Upper lobe of right lung (tissue), 1 donor: Measurements from ENCODE around the gene RSPH1. TPM values are rescaled to one million over a fixed set of nuclear protein-coding genes. Genes with fewer than 3 reads are reported as not detected.

ENCODE experiments used
- ATAC-seq: fragments of 200-7000 bp; cut with Tn5 transposase; one replicate; pipeline ENCODE4 v1.9.1; 2020; ENCODE audit warnings: mild to moderate bottlenecking, moderate library complexity
- DNase-seq: peaks from one replicate; pipeline ENCODE4 v3.0.0-alpha.2; 2020
- H3K27ac ChIP-seq: fragments of 200-600 bp; one replicate; pipeline ENCODE4 v1.8.0; 2022
- H3K27me3 ChIP-seq: fragments of 200-600 bp; one replicate; pipeline ENCODE4 v1.8.0; 2022; ENCODE audit warnings: mild to moderate bottlenecking
- H3K36me3 ChIP-seq: fragments of 200-600 bp; one replicate; pipeline ENCODE4 v1.8.0; 2022
- H3K4me1 ChIP-seq: fragments of 200-600 bp; one replicate; pipeline ENCODE4 v1.8.0; 2022
- H3K4me3 ChIP-seq: fragments of 200-600 bp; one replicate; pipeline ENCODE4 v1.8.0; 2022; ENCODE audit warnings: mild to moderate bottlenecking
- H3K9me3 ChIP-seq: fragments of 200-600 bp; one replicate; pipeline ENCODE4 v1.8.0; 2022
- intact Hi-C: fragments of 100-400 bp; cut with DNase I; formaldehyde crosslinking; loops from one replicate; pipeline ENCODE4 v1.11.0; 2022
- total RNA-seq: library from RNA; stranded (reverse); fragmentation: NEBNext Ultra II Directional; extraction: Animal tissue kit (Norgen Biotek cat#: 25700); gene quantifications from one replicate; pipeline ENCODE4 v1.2.1, GENCODE V29; 2021
- TF ChIP-seq, protein P1 (sequence below): fragments of 200-600 bp; IDR thresholded peaks from one replicate; pipeline ENCODE4 v1.8.0; 2022; ENCODE audit warnings: antibody characterized with exemption
- donor health status: DM: no; HTN: yes; CAD: no; lungs with severe emphysema.

Gene RSPH1
- total RNA-seq, 1 donor from 2014 or later = 0.84 TPM

DNA sequence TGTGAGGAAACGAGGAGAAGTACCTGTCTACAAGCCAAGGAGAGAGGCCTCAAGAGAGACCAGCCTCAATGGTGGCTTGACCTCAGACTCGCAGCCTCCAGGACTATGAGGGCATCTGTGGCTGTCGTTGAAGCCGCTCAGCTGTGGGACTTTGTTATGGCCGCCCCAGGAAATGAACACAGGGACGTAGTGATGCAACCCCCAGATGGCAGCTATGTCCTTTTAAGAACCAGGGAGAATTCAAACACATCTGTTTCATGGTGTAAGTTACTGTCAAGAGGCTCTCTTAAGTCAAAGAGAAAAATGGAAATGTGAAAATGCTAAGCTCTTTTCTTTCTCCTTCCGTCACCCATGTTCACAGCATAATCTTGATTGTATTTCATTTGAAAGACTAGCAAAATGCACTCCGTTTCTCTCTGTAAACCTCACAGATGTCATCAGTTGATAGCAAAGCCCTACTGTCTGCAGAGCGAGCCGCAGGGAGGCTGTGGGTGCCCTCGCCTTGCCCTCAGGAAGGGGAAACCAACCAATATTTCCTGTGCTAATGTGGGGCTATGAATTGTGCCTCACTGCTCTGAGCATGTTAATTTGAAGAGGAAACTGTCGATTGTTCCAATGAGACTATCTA, 71.0 kb downstream of the RSPH1 start:
- Histone ChIP-seq H3K4me3 (no peak overlapping the region), H3K4me1 (peaks cover 12% of the 10 kb centered on the region), H3K36me3 (no peaks in the 10 kb centered on the region), H3K27ac (no peak overlapping the region), H3K9me3 (no peaks in the 10 kb centered on the region), H3K27me3 (no peaks in the 10 kb centered on the region)
- DNase-seq (no peak), ATAC-seq (peak; percentile 56)
- intact Hi-C loops = no loop called here
- TF ChIP-seq, protein P1, sequence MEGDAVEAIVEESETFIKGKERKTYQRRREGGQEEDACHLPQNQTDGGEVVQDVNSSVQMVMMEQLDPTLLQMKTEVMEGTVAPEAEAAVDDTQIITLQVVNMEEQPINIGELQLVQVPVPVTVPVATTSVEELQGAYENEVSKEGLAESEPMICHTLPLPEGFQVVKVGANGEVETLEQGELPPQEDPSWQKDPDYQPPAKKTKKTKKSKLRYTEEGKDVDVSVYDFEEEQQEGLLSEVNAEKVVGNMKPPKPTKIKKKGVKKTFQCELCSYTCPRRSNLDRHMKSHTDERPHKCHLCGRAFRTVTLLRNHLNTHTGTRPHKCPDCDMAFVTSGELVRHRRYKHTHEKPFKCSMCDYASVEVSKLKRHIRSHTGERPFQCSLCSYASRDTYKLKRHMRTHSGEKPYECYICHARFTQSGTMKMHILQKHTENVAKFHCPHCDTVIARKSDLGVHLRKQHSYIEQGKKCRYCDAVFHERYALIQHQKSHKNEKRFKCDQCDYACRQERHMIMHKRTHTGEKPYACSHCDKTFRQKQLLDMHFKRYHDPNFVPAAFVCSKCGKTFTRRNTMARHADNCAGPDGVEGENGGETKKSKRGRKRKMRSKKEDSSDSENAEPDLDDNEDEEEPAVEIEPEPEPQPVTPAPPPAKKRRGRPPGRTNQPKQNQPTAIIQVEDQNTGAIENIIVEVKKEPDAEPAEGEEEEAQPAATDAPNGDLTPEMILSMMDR = no peak

DNA sequence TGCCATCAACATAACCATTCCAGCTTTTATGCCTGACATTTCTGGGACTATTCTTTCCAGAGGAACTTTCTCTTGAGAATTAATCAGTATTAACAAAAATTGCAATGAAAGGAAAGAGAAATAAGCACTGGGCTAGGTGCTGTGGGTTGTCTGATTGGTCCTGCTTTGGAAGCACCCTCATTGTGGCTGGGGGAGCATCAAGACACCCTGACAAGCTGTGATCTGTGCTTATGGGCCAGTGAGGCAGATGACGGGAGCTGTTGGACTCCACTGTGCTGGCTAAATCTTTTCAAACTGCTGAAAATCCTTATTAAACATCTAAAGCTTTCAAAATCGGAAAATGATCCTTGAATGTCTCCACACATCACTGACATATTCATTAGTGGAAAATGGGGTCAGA, 72.3 kb downstream of the RSPH1 start:
- ATAC-seq (no peak), DNase-seq (no peak)
- Histone ChIP-seq H3K4me1 (peaks cover 12% of the 10 kb centered on the region), H3K27me3 (no peaks in the 10 kb centered on the region), H3K36me3 (no peaks in the 10 kb centered on the region), H3K9me3 (no peaks in the 10 kb centered on the region), H3K4me3 (no peak overlapping the region), H3K27ac (no peak overlapping the region)
- TF ChIP-seq, protein P1 = no peak
- intact Hi-C loops = no loop called here

DNA sequence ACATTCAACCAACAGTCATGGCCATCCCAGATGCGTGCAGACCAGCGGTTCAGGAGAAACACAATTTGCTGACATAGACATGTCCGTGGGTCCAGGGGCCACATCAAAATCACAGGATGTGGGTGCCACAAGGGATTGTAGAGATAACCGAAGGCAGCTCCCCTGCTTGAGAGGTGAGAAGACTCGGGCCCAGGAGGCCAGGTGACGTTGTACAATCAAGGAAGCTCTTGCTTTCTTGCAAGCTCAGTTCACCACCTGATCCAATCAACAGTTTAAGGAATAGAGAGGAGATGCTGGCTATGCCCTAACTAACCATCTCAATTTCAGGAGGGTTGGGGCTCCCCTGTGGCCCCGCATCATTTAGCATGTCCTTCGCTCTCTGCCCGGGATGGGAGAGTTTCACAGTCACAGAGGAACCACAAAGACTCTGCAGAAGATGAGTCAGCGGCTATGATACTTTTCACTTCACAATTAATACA, 72.8 kb downstream of the RSPH1 start:
- Histone ChIP-seq H3K4me1 (peaks cover 12% of the 10 kb centered on the region), H3K4me3 (no peak overlapping the region), H3K27me3 (no peaks in the 10 kb centered on the region), H3K27ac (no peak overlapping the region), H3K36me3 (no peaks in the 10 kb centered on the region), H3K9me3 (no peaks in the 10 kb centered on the region)
- intact Hi-C loops = no loop called here
- DNase-seq = no peak
- ATAC-seq = no peak
- TF ChIP-seq, protein P1 = no peak

Other genes starting within 250 kb of the RSPH1 start
- 19.6 TPM for gene TFF3, start 180.8 kb downstream of the RSPH1 start, total RNA-seq
- not detected for gene TFF2, start 145.2 kb downstream of the RSPH1 start, total RNA-seq
- not detected for gene TFF1, start 129.7 kb downstream of the RSPH1 start, total RNA-seq
- 4.1 TPM for gene TMPRSS3, start 100.2 kb downstream of the RSPH1 start, total RNA-seq
- gene UBASH3A, start 92.3 kb downstream of the RSPH1 start, total RNA-seq = 1.5 TPM
- gene SLC37A1, start 17.6 kb upstream of the RSPH1 start, total RNA-seq = 21.6 TPM
- 15.3 TPM for gene PDE9A, start 157.4 kb upstream of the RSPH1 start, total RNA-seq